OCI-M1 (cell line): Measurements from ENCODE around the gene GNPNAT1.

ENCODE experiments used
- DNase-seq: peaks from one replicate; lab custom pipeline; 2025; lab: John Stamatoyannopoulos, UW

GNPNAT1 gene

DNA sequence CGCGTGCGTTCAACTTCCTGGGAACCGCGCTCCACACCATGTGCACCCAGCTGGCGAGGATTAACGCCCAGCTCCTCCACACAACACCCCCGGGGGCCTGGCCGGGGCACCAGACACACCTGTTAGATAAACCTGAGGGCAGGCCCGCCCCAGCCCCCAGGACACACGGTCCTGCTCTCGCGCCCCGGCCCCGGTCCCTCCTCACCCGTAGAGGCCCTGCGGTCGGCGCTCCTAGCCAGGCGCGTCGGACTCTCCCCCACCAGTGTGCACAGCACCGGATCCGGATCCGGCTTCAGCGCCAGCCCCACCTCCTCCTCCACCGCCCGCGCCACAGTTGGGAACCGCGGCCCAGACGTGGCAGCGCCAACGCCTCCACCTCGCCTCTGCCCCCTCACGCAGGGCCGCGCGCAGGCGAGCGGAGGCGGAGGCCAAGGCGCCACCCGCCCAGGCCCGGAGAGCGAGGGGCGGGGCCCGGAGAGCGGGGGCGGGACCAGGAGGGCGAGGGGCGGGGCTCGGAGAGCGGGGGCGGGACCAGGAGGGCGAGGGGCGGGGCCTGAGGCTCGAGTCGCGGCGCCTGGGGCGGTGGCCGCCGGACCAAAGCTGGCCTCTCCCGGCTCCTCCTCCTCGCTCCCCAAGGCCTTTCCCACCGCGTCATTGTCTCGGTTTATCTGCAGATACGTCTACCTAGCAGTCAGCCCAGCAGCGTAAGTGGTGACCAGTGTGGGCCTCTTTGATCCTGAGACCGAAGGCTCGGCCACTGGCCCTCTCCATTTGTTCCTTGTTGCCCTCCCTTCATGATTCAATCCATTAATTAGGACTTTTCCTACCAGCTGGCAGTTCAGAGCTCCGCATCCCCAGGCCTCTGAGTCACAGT lies at the start of gene GNPNAT1:
Gene GNPNAT1 (minus strand): TSS at position 385 of the 874 bp plus-strand sequence. CDS start 6,957 bp downstream, outside the sequence.
- DNase-seq: peak; percentile 94

DNA sequence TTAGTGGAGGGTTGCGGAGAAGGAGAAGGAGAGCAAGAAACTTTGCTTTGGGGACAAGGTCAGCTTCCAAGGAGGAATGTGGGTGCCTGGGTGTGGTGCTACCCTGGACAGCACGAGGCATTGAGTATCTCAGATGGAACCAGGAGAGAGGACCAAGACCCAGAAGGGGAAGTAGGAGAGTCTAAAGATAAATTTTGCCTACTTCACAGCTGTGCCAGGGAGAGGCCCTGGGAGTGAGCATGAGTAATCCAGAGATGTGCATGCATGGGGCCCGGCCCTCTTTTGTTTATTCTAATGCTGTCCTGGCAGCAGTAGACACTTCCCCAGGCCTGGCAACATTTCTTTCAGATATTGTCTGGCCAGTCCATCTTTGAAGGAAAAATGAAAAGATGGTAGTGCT lies 49.5 kb upstream of the GNPNAT1 start:
- peak; percentile 16 for DNase-seq

GRCh38 chr14:52837451-52837850 lies 46.0 kb upstream of the GNPNAT1 start:
- no peak for DNase-seq

- DNase-seq: no peak
Observed at GRCh38 chr14:52836063-52836462, 44.7 kb upstream of the GNPNAT1 start.

DNA sequence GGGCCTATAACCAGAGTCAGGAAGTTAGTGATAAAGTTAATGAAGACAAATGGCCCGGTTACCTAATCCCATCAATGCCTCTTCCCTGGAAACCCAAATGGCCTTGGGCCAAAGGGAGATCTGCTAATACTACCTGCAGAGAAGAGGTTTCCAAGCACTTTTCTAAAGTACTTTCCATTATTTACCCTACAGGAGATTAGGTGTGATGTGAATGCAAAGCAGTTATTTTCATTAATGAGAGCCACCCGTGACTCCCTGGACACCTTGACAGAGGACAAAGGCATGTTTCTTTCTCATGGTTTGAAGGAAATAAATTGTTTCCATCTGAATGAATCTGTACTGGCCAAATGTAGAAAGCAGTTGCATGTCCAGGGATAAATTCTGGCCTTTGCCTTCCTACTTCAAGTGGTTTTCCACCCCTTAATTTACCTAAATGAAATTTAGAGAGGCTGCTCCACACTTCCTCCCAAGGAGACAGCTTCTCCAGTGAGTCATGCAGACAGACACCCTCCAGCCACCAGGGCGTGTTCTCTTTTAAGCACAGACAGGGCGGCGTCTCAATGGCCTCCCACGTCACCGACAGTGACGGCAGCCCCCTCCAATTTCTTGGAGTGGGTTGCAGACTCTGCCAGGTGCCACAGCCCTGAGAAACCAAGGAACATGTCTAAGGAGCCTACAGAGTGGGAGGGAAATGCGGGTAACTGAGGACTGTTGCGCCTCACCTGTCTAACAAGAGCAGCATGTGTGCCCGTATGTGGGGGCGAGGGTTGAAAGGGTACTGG lies 43.9 kb upstream of the GNPNAT1 start:
- DNase-seq: no peak

- peak; percentile 21 for DNase-seq
Observed at GRCh38 chr14:52834440-52834842, 43.0 kb upstream of the GNPNAT1 start.

DNA sequence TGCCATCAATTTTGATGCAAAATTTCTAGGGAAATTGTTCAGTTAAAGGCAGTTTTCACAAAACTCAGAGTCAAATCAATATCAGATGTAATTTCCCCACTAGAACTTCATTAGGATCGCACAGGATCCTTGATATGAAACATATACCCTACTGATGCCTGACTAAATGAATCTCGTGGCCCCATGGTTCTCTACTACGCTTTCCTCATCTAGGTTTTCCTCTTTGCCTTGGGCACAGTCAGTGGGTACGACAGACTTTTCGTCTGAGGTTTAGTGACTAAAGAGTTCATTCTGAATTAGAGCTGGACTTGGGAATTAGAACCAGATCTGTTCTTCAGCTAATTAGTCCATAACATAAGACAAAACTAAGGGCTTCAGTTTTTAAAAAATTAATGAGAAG lies 42.5 kb upstream of the GNPNAT1 start:
- no peak for DNase-seq

GRCh38 chr14:52829527-52830185 lies 38.2 kb upstream of the GNPNAT1 start:
- no peak for DNase-seq

GRCh38 chr14:52827426-52827825 lies 36.0 kb upstream of the GNPNAT1 start:
- no peak for DNase-seq

DNA sequence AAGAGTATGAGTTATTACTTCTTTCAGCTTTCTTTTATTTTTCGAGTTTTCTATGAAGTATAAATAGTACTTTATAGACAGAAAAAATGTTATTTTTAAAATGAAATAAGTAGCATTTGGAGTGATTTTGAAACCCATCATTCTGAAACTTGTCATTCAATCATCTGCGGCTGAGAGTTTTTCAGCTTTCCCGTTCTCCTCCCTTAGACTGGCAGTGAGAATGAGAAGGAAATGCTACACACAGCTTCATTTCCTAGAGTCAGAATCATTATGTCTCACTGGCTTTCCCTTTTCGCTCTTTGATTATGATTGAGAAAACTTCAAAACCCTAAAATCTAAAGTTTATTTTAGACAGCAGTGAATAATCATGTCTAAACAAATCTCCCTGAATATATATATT lies 33.7 kb upstream of the GNPNAT1 start:
- no peak for DNase-seq

DNA sequence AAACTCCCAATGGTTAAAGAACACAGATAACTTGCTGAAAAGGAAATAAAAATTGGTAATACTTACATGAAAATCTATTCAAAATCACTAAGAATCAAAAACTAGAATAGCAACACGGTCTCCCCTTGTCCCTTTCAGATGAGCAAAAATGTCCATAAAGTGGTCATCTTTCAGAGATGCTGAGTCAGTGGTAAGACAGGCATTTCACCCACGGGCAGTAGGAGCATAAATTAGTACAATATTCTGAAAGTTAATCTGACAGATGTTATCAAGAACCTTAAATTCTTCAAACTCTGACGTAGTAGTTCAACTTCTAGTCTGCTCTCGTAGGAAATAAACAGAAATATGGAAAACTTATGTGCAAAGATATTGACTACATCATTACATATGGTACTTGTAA lies 33.1 kb upstream of the GNPNAT1 start:
- no peak for DNase-seq

- no peak for DNase-seq
Observed at GRCh38 chr14:52821805-52822250, 30.4 kb upstream of the GNPNAT1 start.

- no peak for DNase-seq
Observed at GRCh38 chr14:52808101-52808500, 16.7 kb upstream of the GNPNAT1 start.

DNA sequence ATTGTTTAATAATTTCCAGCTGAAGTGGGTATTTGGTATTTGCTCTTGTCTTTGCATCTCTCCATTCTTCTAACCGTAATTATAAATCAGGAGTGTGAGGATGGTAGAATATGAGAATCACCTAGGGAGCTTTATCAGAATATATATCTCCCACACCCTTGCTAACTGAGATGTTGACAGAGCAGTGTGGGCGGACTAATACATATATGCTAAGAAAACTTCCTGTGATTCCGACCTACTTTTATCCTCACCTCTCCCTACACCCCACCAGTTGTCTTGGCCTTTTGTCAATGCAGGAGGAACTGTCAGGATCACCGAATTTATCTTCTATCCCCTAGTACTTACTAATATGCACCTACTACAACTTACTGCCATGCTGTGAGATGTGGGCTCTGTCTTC lies 14.7 kb upstream of the GNPNAT1 start:
- DNase-seq: no peak

DNA sequence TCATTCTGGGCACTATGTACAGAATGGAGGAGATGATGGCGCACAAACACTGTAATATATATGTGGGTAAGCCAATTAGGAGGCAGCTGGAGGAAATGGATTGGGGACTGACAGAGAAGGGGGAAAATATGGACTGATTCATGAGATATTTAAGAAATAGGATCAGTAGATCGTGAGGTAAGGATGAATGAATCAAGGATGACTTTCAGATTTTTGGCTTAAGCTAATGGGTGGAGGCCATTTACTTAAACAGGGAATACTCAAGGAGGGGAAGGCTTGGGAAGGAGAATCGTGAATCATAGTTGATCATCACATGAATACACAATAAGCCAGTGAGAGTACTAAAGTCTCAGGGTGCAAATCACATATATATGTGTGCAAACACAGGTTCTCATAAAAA lies 11.2 kb upstream of the GNPNAT1 start:
- DNase-seq: no peak

GRCh38 chr14:52801014-52801712 lies 9.8 kb upstream of the GNPNAT1 start:
- no peak for DNase-seq

GRCh38 chr14:52798826-52799225 lies 7.4 kb upstream of the GNPNAT1 start:
- DNase-seq: no peak

DNA sequence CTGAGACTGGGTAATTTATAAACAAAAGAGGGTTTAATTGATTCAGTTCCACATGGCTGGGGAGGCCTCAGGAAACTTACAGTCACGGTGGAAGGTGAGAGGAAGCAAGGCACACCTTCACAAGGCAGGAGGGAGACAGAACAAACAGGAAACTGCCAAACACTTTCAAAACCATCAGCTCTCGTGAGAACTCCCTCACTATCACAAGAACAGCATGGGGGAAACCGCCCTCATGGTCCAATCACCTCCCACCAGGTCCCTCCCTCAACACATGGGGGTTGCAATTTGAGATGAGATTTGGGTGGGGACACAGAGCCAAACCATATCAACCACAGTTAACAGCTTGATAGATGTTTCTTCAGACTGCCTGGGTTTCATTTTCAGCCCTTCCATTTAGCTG lies 6.2 kb upstream of the GNPNAT1 start:
- DNase-seq: no peak

GRCh38 chr14:52793061-52793460 lies 1.7 kb upstream of the GNPNAT1 start:
- DNase-seq: no peak

GRCh38 chr14:52792097-52792415 lies 649 bp upstream of the GNPNAT1 start:
- DNase-seq: no peak

DNA sequence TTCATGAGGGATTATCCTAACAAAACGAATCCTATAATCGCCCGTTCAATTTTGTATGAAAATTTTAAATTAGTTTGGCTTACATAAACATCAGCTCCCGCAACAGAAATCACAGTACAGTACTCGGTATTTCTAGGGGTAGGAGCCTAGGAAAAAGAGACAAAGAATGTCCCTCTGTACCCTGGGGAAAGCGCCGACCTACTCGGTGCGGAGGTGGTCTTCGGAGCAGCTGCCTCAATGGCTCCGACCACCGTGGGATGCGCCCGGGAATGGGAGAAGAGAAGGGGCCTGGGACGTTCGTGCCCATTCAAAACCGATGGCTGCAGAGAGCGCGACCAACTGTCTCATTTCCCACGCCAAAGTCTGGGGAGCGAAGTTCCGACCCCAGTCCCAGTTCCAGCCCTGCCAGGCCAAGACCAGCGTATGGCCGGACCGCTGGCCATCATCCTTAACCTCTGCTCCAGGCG lies 618 bp downstream of the GNPNAT1 start:
- DNase-seq: no peak
